Natural killer cell (primary cell): ENCODE measurements around the gene DOCK10. TPM values are rescaled to one million over a fixed set of nuclear protein-coding genes. Genes with fewer than 3 reads are reported as not detected.

Experiments
- ATAC-seq, 3 donors: fragments of 150-1000 bp in 2 of 3; fragments of 200-7000 bp in 1 of 3; cut with Tn5 transposase; 1 replicate in 1 of 3; 2 replicates in 2 of 3; pipeline ENCODE4 v1.10.0; 2021; ENCODE audit warnings: mild to moderate bottlenecking in 2 of 3, moderate library complexity in 2 of 3
- DNase-seq, 2 donors: peaks; one replicate each; pipeline versions ENCODE4 v3.0.0 to v3.0.0-alpha.2; 2013 to 2021; ENCODE audit warnings: mixed read lengths in 1 of 2
- H3K27ac ChIP-seq: one replicate; pipeline ENCODE4 v1.5.1; 2013; ENCODE audit warnings: mild to moderate bottlenecking, low read length
- H3K27me3 ChIP-seq: one replicate; pipeline ENCODE4 v1.6.1; 2013; ENCODE audit warnings: low read length; ENCODE audit not compliant: control insufficient read depth, insufficient read depth
- H3K36me3 ChIP-seq: one replicate; pipeline ENCODE4 v1.6.1; 2013; ENCODE audit warnings: low read length; ENCODE audit not compliant: control insufficient read depth, insufficient read depth
- H3K4me1 ChIP-seq: one replicate; pipeline ENCODE4 v1.6.1; 2013; ENCODE audit warnings: low read length; ENCODE audit not compliant: control insufficient read depth, insufficient read depth
- H3K4me3 ChIP-seq: one replicate; pipeline ENCODE4 v1.5.1; 2013; ENCODE audit warnings: low read length
- H3K9me3 ChIP-seq: one replicate; pipeline ENCODE4 v1.6.1; 2013; ENCODE audit warnings: low read length; ENCODE audit not compliant: control insufficient read depth, insufficient read depth
- H3K27ac Mint-ChIP-seq, 2 donors: one replicate each; pipeline ENCODE4 v1.8.0; 2022; ENCODE audit warnings: mild to moderate bottlenecking in 2 of 2, mixed read lengths in 2 of 2, moderate library complexity in 1 of 2
- H3K27me3 Mint-ChIP-seq, 2 donors: one replicate each; pipeline ENCODE4 v1.8.0; 2022; ENCODE audit warnings: low read depth in 2 of 2, mixed read lengths in 2 of 2
- H3K36me3 Mint-ChIP-seq: one replicate; pipeline ENCODE4 v1.8.0; 2022; ENCODE audit warnings: mixed read lengths
- H3K4me1 Mint-ChIP-seq, 2 donors: one replicate each; pipeline ENCODE4 v1.8.0; 2022; ENCODE audit warnings: mixed read lengths in 2 of 2
- H3K4me3 Mint-ChIP-seq: one replicate; pipeline ENCODE4 v1.8.0; 2022; ENCODE audit warnings: mild to moderate bottlenecking, moderate library complexity, mixed read lengths
- H3K9me3 Mint-ChIP-seq, 2 donors: one replicate each; pipeline ENCODE4 v1.8.0; 2022; ENCODE audit warnings: mixed read lengths in 2 of 2
- WGBS: methylation state at CpG from one replicate; pipeline ENCODE4 v1.1.7; 2013; ENCODE audit warnings: missing lambda C conversion rate; ENCODE audit not compliant: insufficient coverage; 5-methylcytosine and 5-hydroxymethylcytosine counted together
- intact Hi-C: fragments of 100-400 bp; cut with micrococcal nuclease; formaldehyde crosslinking; loops from one replicate; pipeline ENCODE4 v1.14.2; 2022
- total RNA-seq, 4 donors: library from RNA; stranded (reverse); fragments of 120-200 nt in 1 of 4; gene quantifications; one replicate each; pipeline versions ENCODE4 v1.2.3 to v1.2.4, GENCODE V29; 2013 to 2022
- TF ChIP-seq, protein P1 (sequence below): fragments of 200-600 bp; IDR thresholded peaks from one replicate; pipeline ENCODE4 v1.8.0; 2022; ENCODE audit warnings: antibody characterized with exemption

Gene DOCK10
- total RNA-seq, 3 donors from 2014 or later (not counting 1 experiment from before 2014, with no cell fraction given) = 181 to 213 (median 182) TPM

DNA sequence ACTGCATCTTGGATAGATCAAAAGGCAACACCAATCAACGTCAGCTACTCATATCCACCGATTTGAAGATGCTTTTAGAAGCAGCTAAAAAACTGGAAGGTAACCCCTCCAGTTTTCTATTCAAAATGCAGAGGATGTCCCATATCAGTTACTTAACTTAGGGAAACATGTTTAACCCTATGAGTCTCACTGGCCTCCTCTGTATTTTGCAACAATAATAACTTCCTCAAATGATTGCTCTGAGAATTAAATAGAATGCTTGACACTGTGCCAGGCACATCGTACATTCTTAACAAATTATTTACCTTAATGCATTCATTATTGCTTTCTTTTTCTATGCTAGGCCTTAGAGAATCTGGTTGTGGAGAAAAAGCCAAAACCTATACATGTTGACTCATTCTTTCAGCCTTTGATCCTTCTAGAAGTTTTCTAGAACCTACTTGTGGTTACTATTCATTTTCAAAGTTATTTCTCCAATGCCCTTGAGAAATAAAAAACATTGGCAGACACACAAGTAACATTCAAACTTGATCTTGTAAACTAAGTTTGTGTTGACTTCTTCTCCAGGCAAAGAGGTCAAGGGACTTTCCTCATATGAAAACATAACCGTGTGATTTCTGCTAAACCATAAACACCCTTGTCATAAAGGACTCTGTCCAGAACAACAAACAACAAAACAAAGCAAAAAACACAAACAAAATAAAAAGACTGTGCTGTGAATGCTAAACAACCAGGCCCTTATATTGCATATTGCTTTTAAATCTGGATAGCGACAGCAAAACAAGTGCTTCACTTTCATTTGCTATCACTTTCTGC is 4.6 kb downstream of the DOCK10 start:
- Histone ChIP-seq H3K4me1 (peaks cover 10% of the 10 kb centered on the region), H3K27me3 (no peaks in the 10 kb centered on the region), H3K9me3 (no peaks in the 10 kb centered on the region), H3K36me3 (peaks cover 11% of the 10 kb centered on the region), H3K4me3 (no peak overlapping the region), H3K27ac (peak overlapping the region; percentile 45)
- no peaks in the 10 kb centered on the region for H3K36me3 Mint-ChIP-seq
- H3K4me3 Mint-ChIP-seq = peak overlapping the region; percentile 60
- H3K27me3 Mint-ChIP-seq = no peaks in the 10 kb centered on the region
- H3K27ac Mint-ChIP-seq = peak overlapping the region; percentile 100
- WGBS = 62% methylated on average over 5 of the region's 5 CpGs
- intact Hi-C loops = no loop called here
- peaks cover 79% of the 10 kb centered on the region in 2 donors for H3K4me1 Mint-ChIP-seq
- no peak for ATAC-seq
- no peaks in the 10 kb centered on the region for H3K9me3 Mint-ChIP-seq
- TF ChIP-seq, protein P1, sequence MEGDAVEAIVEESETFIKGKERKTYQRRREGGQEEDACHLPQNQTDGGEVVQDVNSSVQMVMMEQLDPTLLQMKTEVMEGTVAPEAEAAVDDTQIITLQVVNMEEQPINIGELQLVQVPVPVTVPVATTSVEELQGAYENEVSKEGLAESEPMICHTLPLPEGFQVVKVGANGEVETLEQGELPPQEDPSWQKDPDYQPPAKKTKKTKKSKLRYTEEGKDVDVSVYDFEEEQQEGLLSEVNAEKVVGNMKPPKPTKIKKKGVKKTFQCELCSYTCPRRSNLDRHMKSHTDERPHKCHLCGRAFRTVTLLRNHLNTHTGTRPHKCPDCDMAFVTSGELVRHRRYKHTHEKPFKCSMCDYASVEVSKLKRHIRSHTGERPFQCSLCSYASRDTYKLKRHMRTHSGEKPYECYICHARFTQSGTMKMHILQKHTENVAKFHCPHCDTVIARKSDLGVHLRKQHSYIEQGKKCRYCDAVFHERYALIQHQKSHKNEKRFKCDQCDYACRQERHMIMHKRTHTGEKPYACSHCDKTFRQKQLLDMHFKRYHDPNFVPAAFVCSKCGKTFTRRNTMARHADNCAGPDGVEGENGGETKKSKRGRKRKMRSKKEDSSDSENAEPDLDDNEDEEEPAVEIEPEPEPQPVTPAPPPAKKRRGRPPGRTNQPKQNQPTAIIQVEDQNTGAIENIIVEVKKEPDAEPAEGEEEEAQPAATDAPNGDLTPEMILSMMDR = no peak
- peak in 1 of 2 donors; percentile 52 for DNase-seq

DNA sequence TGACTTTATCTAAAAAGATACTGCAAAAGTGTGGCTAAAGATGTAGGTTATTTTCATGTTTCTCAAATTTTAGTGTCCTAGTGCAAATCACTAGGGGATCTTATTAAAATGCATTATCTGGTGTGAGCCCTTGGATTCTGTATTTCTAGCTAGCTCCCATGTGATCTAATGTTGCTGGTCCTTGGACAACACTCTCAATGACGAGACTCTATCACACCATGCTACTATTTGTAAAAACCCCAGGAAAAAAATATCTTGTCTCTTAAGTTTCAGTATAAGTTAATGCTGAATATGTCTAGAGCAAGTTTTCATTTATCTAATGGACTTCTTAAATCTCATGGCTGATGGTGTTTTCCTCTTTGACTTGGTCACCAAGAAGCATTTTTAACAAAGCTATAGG is 5.8 kb downstream of the DOCK10 start:
- Mint-ChIP-seq H3K9me3 (no peaks in the 10 kb centered on the region), H3K27ac (peak overlapping the region; percentile 100), H3K4me3 (peak overlapping the region; percentile 25), H3K4me1 (peaks cover 86 to 87% of the 10 kb centered on the region in 2 donors), H3K36me3 (no peaks in the 10 kb centered on the region), H3K27me3 (no peaks in the 10 kb centered on the region)
- no peak overlapping the region for H3K27ac ChIP-seq
- TF ChIP-seq, protein P1 = no peak
- peaks cover 11% of the 10 kb centered on the region for H3K36me3 ChIP-seq
- no peaks in the 10 kb centered on the region for H3K27me3 ChIP-seq
- H3K4me3 ChIP-seq = no peak overlapping the region
- ATAC-seq = no peak
- peaks cover 13% of the 10 kb centered on the region for H3K4me1 ChIP-seq
- WGBS = 100% methylated on average over 1 of the region's 1 CpG
- no peaks in the 10 kb centered on the region for H3K9me3 ChIP-seq
- intact Hi-C loops = no loop called here
- no peak for DNase-seq

DNA sequence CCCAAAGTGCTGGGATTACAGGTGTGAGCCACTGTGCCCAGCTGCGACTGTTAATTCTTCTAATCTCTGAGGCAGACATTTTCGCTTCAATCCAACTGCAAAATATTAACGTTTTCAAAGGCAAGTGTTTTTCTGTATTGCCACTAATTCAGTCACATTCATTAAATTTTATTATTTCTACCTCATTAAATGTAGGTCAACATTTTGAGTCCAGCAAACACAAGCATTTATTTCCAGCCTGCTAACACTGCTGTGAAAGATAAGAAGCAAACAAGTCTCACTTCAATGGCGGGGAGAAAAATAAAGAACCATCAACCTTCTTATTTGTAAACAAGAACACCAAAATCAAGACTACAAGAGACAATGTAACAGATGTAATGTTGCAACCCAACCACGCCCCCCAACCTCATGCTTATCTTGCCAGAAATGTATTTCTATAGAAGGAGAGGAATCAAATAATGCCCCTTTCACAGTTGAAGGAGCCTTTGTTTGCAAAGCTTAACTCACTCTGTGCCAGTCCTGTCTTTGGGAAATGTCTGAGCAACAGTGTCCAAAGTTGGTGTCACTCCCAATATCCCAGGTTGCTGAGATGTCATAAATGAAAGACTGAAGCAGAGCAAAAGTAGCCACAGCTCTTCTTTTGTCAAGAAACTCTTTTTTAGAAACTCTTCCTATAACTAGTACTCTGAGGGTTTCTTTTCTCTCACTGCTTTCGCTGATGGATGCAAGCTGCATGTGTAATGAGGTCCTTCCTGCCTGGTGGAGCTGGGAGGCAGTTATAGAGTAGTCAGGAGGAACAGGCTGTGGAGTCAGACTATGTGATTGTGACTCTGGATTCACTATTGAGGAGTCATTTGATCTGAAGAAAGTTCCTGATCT is 8.6 kb downstream of the DOCK10 start:
- DNase-seq (no peak), ATAC-seq (no peak)
- peaks cover 74% of the 10 kb centered on the region in 2 donors for H3K4me1 Mint-ChIP-seq
- TF ChIP-seq, protein P1 = no peak
- H3K27me3 ChIP-seq = no peaks in the 10 kb centered on the region
- no peaks in the 10 kb centered on the region for H3K9me3 ChIP-seq
- no peaks in the 10 kb centered on the region for H3K9me3 Mint-ChIP-seq
- peaks cover 11% of the 10 kb centered on the region for H3K36me3 ChIP-seq
- H3K4me3 Mint-ChIP-seq = no peak overlapping the region
- 96% methylated on average over 5 of the region's 6 CpGs for WGBS
- H3K36me3 Mint-ChIP-seq = no peaks in the 10 kb centered on the region
- no peaks in the 10 kb centered on the region for H3K27me3 Mint-ChIP-seq
- no peak overlapping the region for H3K27ac ChIP-seq
- H3K4me3 ChIP-seq = no peak overlapping the region
- H3K27ac Mint-ChIP-seq = peak overlapping the region; percentile 61 to 65
- H3K4me1 ChIP-seq = peaks cover 29% of the 10 kb centered on the region
- intact Hi-C loops = no loop called here
